Stimulated activated CD4-positive, alpha-beta T cell treated with anti-CD3 and anti-CD28 coated beads, Interleukin-15, amount 100 ng/mL, for 24 hours (primary cell): ENCODE data around the gene TMEM86B.
A peak's percentile ranks its signal among the peaks of the same experiment; 100 is the strongest.
"Not testable (repeated sequence)": the region's sequence is repeated elsewhere in the genome, so short reads cannot be mapped to it uniquely, and the experiment has no call there.

Experiments used
- DNase-seq: peaks from one replicate; pipeline ENCODE4 v3.0.0-alpha.2; 2020

Gene TMEM86B

GRCh38 chr19:55212447-55212846, 16.1 kb downstream of the TMEM86B start:
- peak; percentile 74 for DNase-seq

GRCh38 chr19:55209693-55210472, 18.7 kb downstream of the TMEM86B start:
- no peak for DNase-seq

- no peak for DNase-seq
These were observed 19.5 kb downstream of the TMEM86B start, which contains the start of gene PTPRH for GRCh38 chr19:55208880-55209692. Gene PTPRH, minus strand, starts transcription at chr19:55209501. Its CDS starts 68 bp downstream, at chr19:55209433.

- DNase-seq: peak; percentile 75
These were observed 21.7 kb downstream of the TMEM86B start for GRCh38 chr19:55206664-55207500.

GRCh38 chr19:55202199-55202598, 26.4 kb downstream of the TMEM86B start:
- DNase-seq: not testable (repeated sequence)

GRCh38 chr19:55199620-55200204, 28.9 kb downstream of the TMEM86B start:
- DNase-seq: no peak

GRCh38 chr19:55198651-55199050, 29.9 kb downstream of the TMEM86B start:
- DNase-seq: no peak

GRCh38 chr19:55197528-55197927, 31.0 kb downstream of the TMEM86B start:
- DNase-seq: no peak

- no peak for DNase-seq
These were observed 31.8 kb downstream of the TMEM86B start for GRCh38 chr19:55196803-55197202.

- DNase-seq: no peak
These were observed 35.1 kb downstream of the TMEM86B start for GRCh38 chr19:55193481-55193880.

- DNase-seq: no peak
These were observed 39.1 kb downstream of the TMEM86B start for GRCh38 chr19:55189403-55189835.

GRCh38 chr19:55188625-55189024, 39.9 kb downstream of the TMEM86B start:
- DNase-seq: no peak

- no peak for DNase-seq
These were observed 42.5 kb downstream of the TMEM86B start for GRCh38 chr19:55186080-55186479.

- DNase-seq: no peak
These were observed 46.8 kb downstream of the TMEM86B start for GRCh38 chr19:55181740-55182139.

- DNase-seq: peak; percentile 69
These were observed 48.7 kb downstream of the TMEM86B start, which contains the start of gene SYT5 for GRCh38 chr19:55179606-55180484. Gene SYT5, minus strand, starts transcription at chr19:55180289. Its CDS starts 1,248 bp downstream, at chr19:55179041.

GRCh38 chr19:55178781-55179599, 49.6 kb downstream of the TMEM86B start:
- DNase-seq: peak; percentile 91
